HepG2 (cell line): ENCODE measurements around the gene ZNF587B. TPM values are rescaled to one million over a fixed set of nuclear protein-coding genes. Genes with fewer than 3 reads are reported as not detected.
"Not testable (repeated sequence)": the region's sequence is repeated elsewhere in the genome, so short reads cannot be mapped to it uniquely, and the experiment has no call there.

Experiments
- AKAP8 ChIP-seq: sonication (generic); formaldehyde crosslinking; IDR thresholded peaks from 2 replicates; pipeline ENCODE4 v1.5.1; 2020; ENCODE audit warnings: mild to moderate bottlenecking, missing genetic modification reagents
- HDAC1 ChIP-seq: sonication (generic); formaldehyde crosslinking; IDR thresholded peaks from 2 replicates; pipeline ENCODE4 v1.5.1; 2020; ENCODE audit warnings: mild to moderate bottlenecking, missing genetic modification reagents
- POGZ ChIP-seq: sonication (generic); formaldehyde crosslinking; IDR thresholded peaks from 2 replicates; pipeline ENCODE4 v1.4.0; 2020; ENCODE audit warnings: mild to moderate bottlenecking, missing genetic modification reagents
- SP2 ChIP-seq: sonication (generic); formaldehyde crosslinking; IDR thresholded peaks from 2 replicates; pipeline ENCODE4 v1.5.1; 2020; ENCODE audit warnings: mild to moderate bottlenecking, missing genetic modification reagents
- ZNF501 ChIP-seq: sonication (generic); formaldehyde crosslinking; IDR thresholded peaks from 2 replicates; pipeline ENCODE4 v1.5.1; 2020; ENCODE audit warnings: mild to moderate bottlenecking, moderate library complexity, missing genetic modification reagents
- polyA plus RNA-seq, 8 experiments: library from polyadenylated mRNA; depleted of rRNA in 3 of 8; stranded (reverse) in 7 of 8; unstranded in 1 of 8; fragments of >200 nt; fragmentation: Illumina TruSeq in 4 of 8; extraction: Trizol in 4 of 8; gene quantifications; 2 replicates each; pipeline versions ENCODE4 v1.2.1 to v1.2.3, GENCODE V29; 2011 to 2016; ENCODE audit warnings: low read depth in 4 of 8, missing spikeins in 1 of 8, mixed read lengths in 1 of 8; ENCODE audit not compliant: insufficient read depth in 1 of 8
- total RNA-seq, 5 experiments: library from RNA; depleted of rRNA; stranded (reverse); fragments of >200 nt; fragmentation: Illumina TruSeq; extraction: Trizol; gene quantifications; 2 replicates each; pipeline ENCODE4 v1.2.3, GENCODE V29; 2016; ENCODE audit warnings: low read depth in 1 of 5
- TF ChIP-seq, protein P1 (sequence below), 2 experiments: fragments of 450-650 bp in 1 of 2; sonication (generic) in 1 of 2; formaldehyde crosslinking in 1 of 2; IDR thresholded peaks; 2 replicates each; pipeline versions ENCODE4 v1.6.1 to v1.8.0; 2016 to 2022; ENCODE audit warnings: antibody characterized with exemption in 1 of 2, mild to moderate bottlenecking in 1 of 2, missing genetic modification reagents in 1 of 2
- TF ChIP-seq, protein P2 (sequence below): sonication (generic); formaldehyde crosslinking; IDR thresholded peaks from one replicate; pipeline ENCODE4 v1.5.1; 2020; ENCODE audit warnings: mild to moderate bottlenecking, missing genetic modification reagents; ENCODE audit errors: not compliant biosample characterization

ZNF587B gene
- total and polyA plus RNA-seq, 2 of the 13 experiments (the other 11 are each of a cell fraction or from before 2014, with no cell fraction given) = 5.2 to 29.9 TPM

DNA sequence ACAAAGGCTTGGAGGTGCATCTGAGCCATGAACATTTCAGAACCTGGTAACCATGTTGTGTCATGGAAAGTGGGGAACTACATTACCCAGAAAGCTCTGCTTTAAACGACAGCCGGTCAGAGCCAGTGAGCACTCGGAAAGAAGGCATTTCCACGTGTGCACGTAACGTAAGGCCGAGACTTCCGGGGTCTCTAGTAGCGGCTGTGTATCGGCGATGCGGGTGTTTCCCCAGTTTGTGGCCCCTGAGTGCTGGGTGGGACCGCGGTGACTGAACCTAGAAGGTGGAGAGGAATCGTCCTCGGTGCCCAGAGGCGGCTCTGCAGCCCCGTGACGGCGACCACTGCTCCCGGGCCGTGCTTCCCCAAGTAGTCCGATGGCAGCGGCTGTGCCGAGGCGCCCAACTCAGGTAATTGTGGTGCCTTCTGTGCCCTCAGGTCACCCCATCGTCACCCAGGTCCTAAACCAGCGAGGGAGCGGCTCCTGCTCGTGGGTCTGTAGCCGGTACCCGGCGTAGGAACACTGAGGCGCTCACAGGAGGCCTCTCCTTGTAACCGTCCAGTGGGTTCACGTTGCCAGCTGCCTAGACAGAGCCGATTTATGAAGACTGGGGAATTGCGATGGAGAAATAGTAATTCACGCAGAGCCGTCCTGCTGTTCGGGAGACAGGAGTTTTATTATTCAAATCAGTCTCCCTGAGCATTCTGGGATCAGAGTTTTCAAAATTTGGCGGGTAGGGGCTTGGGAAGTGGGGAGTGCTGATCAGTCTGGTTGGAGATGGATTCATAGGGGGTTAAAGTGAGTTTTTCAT lies 19.8 kb downstream of the ZNF587B start, which contains the start of gene ZNF587 (continued):
- TF ChIP-seq ZNF501 (CRISPR knock-in tag) (peak; percentile 74), POGZ (0 out of 2 replicates have a peak, but pooled peaks have one; percentile 41), HDAC1 (CRISPR knock-in tag) (peak; percentile 40; the same call in 1 of the 2 replicates), AKAP8 (CRISPR knock-in tag) (0 out of 2 replicates have a peak, but pooled peaks have one; percentile 47), SP2 (peak; percentile 92)
- TF ChIP-seq, protein P1, sequence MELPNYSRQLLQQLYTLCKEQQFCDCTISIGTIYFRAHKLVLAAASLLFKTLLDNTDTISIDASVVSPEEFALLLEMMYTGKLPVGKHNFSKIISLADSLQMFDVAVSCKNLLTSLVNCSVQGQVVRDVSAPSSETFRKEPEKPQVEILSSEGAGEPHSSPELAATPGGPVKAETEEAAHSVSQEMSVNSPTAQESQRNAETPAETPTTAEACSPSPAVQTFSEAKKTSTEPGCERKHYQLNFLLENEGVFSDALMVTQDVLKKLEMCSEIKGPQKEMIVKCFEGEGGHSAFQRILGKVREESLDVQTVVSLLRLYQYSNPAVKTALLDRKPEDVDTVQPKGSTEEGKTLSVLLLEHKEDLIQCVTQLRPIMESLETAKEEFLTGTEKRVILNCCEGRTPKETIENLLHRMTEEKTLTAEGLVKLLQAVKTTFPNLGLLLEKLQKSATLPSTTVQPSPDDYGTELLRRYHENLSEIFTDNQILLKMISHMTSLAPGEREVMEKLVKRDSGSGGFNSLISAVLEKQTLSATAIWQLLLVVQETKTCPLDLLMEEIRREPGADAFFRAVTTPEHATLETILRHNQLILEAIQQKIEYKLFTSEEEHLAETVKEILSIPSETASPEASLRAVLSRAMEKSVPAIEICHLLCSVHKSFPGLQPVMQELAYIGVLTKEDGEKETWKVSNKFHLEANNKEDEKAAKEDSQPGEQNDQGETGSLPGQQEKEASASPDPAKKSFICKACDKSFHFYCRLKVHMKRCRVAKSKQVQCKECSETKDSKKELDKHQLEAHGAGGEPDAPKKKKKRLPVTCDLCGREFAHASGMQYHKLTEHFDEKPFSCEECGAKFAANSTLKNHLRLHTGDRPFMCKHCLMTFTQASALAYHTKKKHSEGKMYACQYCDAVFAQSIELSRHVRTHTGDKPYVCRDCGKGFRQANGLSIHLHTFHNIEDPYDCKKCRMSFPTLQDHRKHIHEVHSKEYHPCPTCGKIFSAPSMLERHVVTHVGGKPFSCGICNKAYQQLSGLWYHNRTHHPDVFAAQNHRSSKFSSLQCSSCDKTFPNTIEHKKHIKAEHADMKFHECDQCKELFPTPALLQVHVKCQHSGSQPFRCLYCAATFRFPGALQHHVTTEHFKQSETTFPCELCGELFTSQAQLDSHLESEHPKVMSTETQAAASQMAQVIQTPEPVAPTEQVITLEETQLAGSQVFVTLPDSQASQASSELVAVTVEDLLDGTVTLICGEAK (IDR thresholded peaks at IDR 0.05) = not testable (repeated sequence)
- TF ChIP-seq, protein P1 (CRISPR knock-in tag; IDR thresholded peaks at IDR 0.05) = 0 out of 2 replicates have a peak, but pooled peaks have one; percentile 43
- TF ChIP-seq, protein P2, sequence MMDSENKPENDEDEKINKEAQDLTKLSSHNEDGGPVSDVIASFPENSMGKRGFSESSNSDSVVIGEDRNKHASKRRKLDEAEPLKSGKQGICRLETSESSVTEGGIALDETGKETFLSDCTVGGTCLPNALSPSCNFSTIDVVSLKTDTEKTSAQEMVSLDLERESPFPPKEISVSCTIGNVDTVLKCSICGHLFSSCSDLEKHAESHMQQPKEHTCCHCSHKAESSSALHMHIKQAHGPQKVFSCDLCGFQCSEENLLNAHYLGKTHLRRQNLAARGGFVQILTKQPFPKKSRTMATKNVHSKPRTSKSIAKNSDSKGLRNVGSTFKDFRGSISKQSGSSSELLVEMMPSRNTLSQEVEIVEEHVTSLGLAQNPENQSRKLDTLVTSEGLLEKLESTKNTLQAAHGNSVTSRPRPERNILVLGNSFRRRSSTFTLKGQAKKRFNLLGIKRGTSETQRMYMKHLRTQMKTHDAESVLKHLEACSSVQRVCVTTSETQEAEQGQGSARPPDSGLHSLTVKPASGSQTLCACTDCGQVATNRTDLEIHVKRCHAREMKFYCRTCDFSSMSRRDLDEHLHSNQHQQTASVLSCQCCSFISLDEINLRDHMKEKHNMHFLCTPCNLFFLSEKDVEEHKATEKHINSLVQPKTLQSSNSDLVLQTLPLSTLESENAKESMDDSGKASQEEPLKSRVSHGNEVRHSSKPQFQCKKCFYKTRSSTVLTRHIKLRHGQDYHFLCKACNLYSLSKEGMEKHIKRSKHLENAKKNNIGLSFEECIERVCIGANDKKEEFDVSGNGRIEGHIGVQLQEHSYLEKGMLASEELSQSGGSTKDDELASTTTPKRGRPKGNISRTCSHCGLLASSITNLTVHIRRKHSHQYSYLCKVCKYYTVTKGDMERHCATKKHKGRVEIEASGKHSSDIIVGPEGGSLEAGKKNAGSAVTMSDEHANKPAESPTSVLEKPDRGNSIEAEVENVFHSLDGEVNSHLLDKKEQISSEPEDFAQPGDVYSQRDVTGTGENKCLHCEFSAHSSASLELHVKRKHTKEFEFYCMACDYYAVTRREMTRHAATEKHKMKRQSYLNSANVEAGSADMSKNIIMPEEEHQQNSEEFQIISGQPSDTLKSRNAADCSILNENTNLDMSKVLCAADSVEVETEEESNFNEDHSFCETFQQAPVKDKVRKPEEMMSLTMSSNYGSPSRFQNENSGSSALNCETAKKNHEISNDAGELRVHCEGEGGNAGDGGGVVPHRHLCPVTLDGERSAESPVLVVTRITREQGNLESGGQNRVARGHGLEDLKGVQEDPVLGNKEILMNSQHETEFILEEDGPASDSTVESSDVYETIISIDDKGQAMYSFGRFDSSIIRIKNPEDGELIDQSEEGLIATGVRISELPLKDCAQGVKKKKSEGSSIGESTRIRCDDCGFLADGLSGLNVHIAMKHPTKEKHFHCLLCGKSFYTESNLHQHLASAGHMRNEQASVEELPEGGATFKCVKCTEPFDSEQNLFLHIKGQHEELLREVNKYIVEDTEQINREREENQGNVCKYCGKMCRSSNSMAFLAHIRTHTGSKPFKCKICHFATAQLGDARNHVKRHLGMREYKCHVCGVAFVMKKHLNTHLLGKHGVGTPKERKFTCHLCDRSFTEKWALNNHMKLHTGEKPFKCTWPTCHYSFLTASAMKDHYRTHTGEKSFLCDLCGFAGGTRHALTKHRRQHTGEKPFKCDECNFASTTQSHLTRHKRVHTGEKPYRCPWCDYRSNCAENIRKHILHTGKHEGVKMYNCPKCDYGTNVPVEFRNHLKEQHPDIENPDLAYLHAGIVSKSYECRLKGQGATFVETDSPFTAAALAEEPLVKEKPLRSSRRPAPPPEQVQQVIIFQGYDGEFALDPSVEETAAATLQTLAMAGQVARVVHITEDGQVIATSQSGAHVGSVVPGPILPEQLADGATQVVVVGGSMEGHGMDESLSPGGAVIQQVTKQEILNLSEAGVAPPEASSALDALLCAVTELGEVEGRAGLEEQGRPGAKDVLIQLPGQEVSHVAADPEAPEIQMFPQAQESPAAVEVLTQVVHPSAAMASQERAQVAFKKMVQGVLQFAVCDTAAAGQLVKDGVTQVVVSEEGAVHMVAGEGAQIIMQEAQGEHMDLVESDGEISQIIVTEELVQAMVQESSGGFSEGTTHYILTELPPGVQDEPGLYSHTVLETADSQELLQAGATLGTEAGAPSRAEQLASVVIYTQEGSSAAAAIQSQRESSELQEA (CRISPR knock-in tag) = peak; percentile 71
